Endothelial cell (in vitro differentiated cells): ENCODE data around the gene KRTAP5-9. TPM values are rescaled to one million over a fixed set of nuclear protein-coding genes. Genes with fewer than 3 reads are reported as not detected.
"Not testable (repeated sequence)": the region's sequence is repeated elsewhere in the genome, so short reads cannot be mapped to it uniquely, and the experiment has no call there.

Experiments
- DNase-seq: peaks from one replicate; pipeline ENCODE4 v3.0.0; 2021; ENCODE audit warnings: low spot score
- H3K27ac Mint-ChIP-seq: one replicate; pipeline ENCODE4 v1.8.0; 2021; ENCODE audit warnings: mixed read lengths, inconsistent platforms; ENCODE audit not compliant: unreplicated experiment
- H3K27me3 Mint-ChIP-seq: one replicate; pipeline ENCODE4 v1.8.0; 2021; ENCODE audit warnings: mild to moderate bottlenecking, moderate library complexity, mixed read lengths, inconsistent platforms; ENCODE audit not compliant: unreplicated experiment
- H3K36me3 Mint-ChIP-seq: one replicate; pipeline ENCODE4 v1.8.0; 2021; ENCODE audit warnings: mild to moderate bottlenecking, low read depth, mixed read lengths, inconsistent platforms; ENCODE audit not compliant: unreplicated experiment
- H3K4me1 Mint-ChIP-seq: one replicate; pipeline ENCODE4 v1.8.0; 2021; ENCODE audit warnings: mild to moderate bottlenecking, mixed read lengths, inconsistent platforms; ENCODE audit not compliant: unreplicated experiment
- H3K4me3 Mint-ChIP-seq: one replicate; pipeline ENCODE4 v1.8.0; 2021; ENCODE audit warnings: mild to moderate bottlenecking, mixed read lengths, inconsistent platforms; ENCODE audit not compliant: unreplicated experiment
- H3K9me3 Mint-ChIP-seq: one replicate; pipeline ENCODE4 v1.8.0; 2021; ENCODE audit warnings: mixed read lengths, inconsistent platforms; ENCODE audit not compliant: unreplicated experiment
- CTCF ChIP-seq: fragments of 200-600 bp; sonication (generic); IDR thresholded peaks from one replicate; pipeline ENCODE4 v1.5.0; 2021; ENCODE audit warnings: antibody characterized with exemption; ENCODE audit not compliant: unreplicated experiment
- total RNA-seq: library from RNA; stranded (reverse); fragmentation: NEBNext Ultra II Directional; extraction: Animal tissue kit (Norgen Biotek cat#: 25700); gene quantifications from one replicate; pipeline ENCODE4 v1.2.1, GENCODE V29; 2021; ENCODE audit not compliant: unreplicated experiment

The KRTAP5-9 gene
- total RNA-seq, 1 donor from 2014 or later: 0.80 TPM

DNA sequence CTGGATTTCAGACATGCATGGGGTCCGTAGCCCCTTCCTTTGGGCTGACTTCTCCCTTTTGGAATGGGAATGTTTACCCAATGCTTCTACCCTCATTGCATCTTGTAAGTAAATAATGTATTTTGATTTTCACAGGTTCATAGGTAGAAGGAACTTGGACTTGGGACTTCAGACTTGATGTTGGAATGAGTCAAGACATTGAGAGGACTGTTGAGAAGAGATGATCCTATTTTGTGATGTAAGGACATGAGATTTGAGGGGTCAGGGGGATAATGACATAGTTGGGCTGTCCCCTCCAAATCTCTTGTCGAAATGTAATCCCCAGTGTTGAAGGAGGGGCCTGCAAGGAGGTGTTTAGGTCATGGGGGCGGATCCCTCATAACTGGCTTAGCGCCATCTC is 16.2 kb downstream of the KRTAP5-9 start:
- no peaks in the 10 kb centered on the region for H3K9me3 Mint-ChIP-seq
- H3K4me3 Mint-ChIP-seq: no peak overlapping the region
- H3K4me1 Mint-ChIP-seq: peaks cover 22% of the 10 kb centered on the region
- no peak for TF ChIP-seq CTCF
- no peaks in the 10 kb centered on the region for H3K36me3 Mint-ChIP-seq
- H3K27ac Mint-ChIP-seq: no peak overlapping the region
- no peak for DNase-seq
- H3K27me3 Mint-ChIP-seq: peaks cover 7% of the 10 kb centered on the region

DNA sequence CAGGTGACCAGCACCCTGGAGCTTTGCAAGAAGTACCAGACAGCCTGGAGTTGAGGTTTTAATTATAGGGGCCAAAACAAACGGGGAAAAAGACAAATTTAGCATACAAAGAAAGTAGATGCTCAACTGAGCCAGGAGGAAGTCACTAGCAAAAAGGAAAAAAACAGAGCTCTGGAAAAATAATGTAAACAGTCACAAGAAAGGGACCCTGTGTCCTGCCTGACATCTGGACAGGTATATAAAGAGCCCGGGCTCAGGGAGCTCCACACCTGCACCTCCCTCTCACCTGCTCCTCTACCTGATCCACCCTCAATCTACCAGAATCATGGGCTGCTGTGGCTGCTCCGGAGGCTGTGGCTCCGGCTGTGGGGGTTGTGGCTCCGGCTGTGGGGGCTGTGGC is 17.0 kb downstream of the KRTAP5-9 start, which contains the start of gene KRTAP5-10:
Gene KRTAP5-10 (plus strand): TSS at position 301 of the 400 bp plus-strand sequence. CDS start 25 bp downstream, at position 326.
- Mint-ChIP-seq H3K27me3 (peaks cover 7% of the 10 kb centered on the region), H3K27ac (no peak within 1 kb of the TSS), H3K4me1 (peaks cover 22% of the 10 kb centered on the region), H3K4me3 (no peak within 1 kb of the TSS), H3K36me3 (no peaks in the 10 kb centered on the region), H3K9me3 (no peaks in the 10 kb centered on the region)
- TF ChIP-seq CTCF: no peak
- DNase-seq: no peak

- no peaks in the 10 kb centered on the region for H3K36me3 Mint-ChIP-seq
Measured at GRCh38 chr11:71566081-71566620, 17.9 kb downstream of the KRTAP5-9 start.

GRCh38 chr11:71566626-71567599 is 18.7 kb downstream of the KRTAP5-9 start:
- not testable (repeated sequence) for H3K27ac Mint-ChIP-seq, H3K36me3 Mint-ChIP-seq, H3K4me3 Mint-ChIP-seq, H3K27me3 Mint-ChIP-seq, DNase-seq, H3K9me3 Mint-ChIP-seq
- H3K4me1 Mint-ChIP-seq: peaks cover 22% of the 10 kb centered on the region

More at GRCh38 chr11:71566081-71566620, 17.9 kb downstream of the KRTAP5-9 start:
- peaks cover 7% of the 10 kb centered on the region for H3K27me3 Mint-ChIP-seq
- peaks cover 22% of the 10 kb centered on the region for H3K4me1 Mint-ChIP-seq
- no peaks in the 10 kb centered on the region for H3K9me3 Mint-ChIP-seq
- H3K4me3 Mint-ChIP-seq: no peak overlapping the region
- H3K27ac Mint-ChIP-seq: no peak overlapping the region
- no peak for DNase-seq
- TF ChIP-seq CTCF: no peak

- H3K9me3 Mint-ChIP-seq, H3K4me3 Mint-ChIP-seq, DNase-seq, H3K36me3 Mint-ChIP-seq, H3K27me3 Mint-ChIP-seq, H3K27ac Mint-ChIP-seq: not testable (repeated sequence)
- peaks cover 22% of the 10 kb centered on the region for H3K4me1 Mint-ChIP-seq
Measured at GRCh38 chr11:71567633-71568032, 19.4 kb downstream of the KRTAP5-9 start.
